Neural cell (in vitro differentiated cells): ENCODE data around the gene FHIT.
A peak's percentile ranks its signal among the peaks of the same experiment; 100 is the strongest.

Experiments used
- EP300 ChIP-seq: fragments of 450-650 bp; conservative IDR thresholded peaks from 2 replicates; pipeline ENCODE4 v1.6.1; 2014; ENCODE audit warnings: antibody characterized with exemption, mild to moderate bottlenecking, moderate library complexity; ENCODE audit not compliant: poor library complexity, severe bottlenecking
- EZH2 ChIP-seq: fragments of 200-600, 300-800 bp; shearing (Covaris generic), sonication (generic); IDR thresholded peaks from 2 replicates; pipeline ENCODE4 v1.6.1; 2014; ENCODE audit warnings: antibody characterized with exemption, low read length, borderline replicate concordance, mild to moderate bottlenecking; ENCODE audit not compliant: insufficient read depth, poor library complexity, severe bottlenecking
- MXI1 ChIP-seq: fragments of 450-650 bp; conservative IDR thresholded peaks from 2 replicates; pipeline ENCODE4 v1.6.1; 2014; ENCODE audit warnings: antibody characterized with exemption, mild to moderate bottlenecking; ENCODE audit not compliant: poor library complexity, severe bottlenecking
- POLR2AphosphoS5 ChIP-seq: IDR thresholded peaks from 2 replicates; pipeline ENCODE4 v1.6.1; 2012
- RAD21 ChIP-seq: fragments of 450-650 bp; conservative IDR thresholded peaks from 2 replicates; pipeline ENCODE4 v1.6.1; 2014; ENCODE audit warnings: antibody characterized with exemption, mild to moderate bottlenecking, moderate library complexity
- SMC3 ChIP-seq: fragments of 450-650 bp; conservative IDR thresholded peaks from 2 replicates; pipeline ENCODE4 v1.6.1; 2014; ENCODE audit warnings: antibody characterized with exemption, mild to moderate bottlenecking, moderate library complexity; ENCODE audit not compliant: poor library complexity
- TAF1 ChIP-seq: IDR thresholded peaks from 2 replicates; pipeline ENCODE4 v1.6.1; 2012; ENCODE audit warnings: low read depth
- TF ChIP-seq, protein P1 (sequence below): fragments of 450-650 bp; IDR thresholded peaks from 2 replicates; pipeline ENCODE4 v1.5.1; 2014; ENCODE audit warnings: antibody characterized with exemption, mild to moderate bottlenecking, moderate library complexity; ENCODE audit not compliant: poor library complexity, severe bottlenecking
- TF ChIP-seq, protein P2 (sequence below): IDR thresholded peaks from 2 replicates; pipeline ENCODE4 v1.6.1; 2012; ENCODE audit warnings: borderline replicate concordance

DNA sequence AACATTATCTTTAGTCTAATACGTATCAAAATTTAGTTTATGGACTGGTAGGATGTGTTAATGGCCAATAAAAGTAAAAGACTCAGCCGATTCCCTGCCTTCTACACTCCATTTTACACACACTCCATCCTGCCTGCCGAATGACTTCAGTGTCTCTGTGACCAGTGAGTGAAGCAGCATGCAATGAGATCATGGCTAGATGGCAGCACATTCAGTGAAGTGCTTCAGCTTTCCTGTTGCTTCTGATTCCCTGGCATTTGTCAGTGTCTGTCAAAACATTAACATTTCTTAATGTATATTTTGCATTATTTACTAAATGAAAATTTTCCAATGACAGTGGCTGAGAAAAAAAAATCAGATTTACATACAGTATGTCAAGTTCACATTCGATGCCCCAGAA, 412.0 kb downstream of the FHIT start:
- TF ChIP-seq, protein P1, sequence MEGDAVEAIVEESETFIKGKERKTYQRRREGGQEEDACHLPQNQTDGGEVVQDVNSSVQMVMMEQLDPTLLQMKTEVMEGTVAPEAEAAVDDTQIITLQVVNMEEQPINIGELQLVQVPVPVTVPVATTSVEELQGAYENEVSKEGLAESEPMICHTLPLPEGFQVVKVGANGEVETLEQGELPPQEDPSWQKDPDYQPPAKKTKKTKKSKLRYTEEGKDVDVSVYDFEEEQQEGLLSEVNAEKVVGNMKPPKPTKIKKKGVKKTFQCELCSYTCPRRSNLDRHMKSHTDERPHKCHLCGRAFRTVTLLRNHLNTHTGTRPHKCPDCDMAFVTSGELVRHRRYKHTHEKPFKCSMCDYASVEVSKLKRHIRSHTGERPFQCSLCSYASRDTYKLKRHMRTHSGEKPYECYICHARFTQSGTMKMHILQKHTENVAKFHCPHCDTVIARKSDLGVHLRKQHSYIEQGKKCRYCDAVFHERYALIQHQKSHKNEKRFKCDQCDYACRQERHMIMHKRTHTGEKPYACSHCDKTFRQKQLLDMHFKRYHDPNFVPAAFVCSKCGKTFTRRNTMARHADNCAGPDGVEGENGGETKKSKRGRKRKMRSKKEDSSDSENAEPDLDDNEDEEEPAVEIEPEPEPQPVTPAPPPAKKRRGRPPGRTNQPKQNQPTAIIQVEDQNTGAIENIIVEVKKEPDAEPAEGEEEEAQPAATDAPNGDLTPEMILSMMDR, result peak; percentile 56
- no peak for TF ChIP-seq EP300
- TF ChIP-seq RAD21, result peak; percentile 63
- TF ChIP-seq, protein P2, sequence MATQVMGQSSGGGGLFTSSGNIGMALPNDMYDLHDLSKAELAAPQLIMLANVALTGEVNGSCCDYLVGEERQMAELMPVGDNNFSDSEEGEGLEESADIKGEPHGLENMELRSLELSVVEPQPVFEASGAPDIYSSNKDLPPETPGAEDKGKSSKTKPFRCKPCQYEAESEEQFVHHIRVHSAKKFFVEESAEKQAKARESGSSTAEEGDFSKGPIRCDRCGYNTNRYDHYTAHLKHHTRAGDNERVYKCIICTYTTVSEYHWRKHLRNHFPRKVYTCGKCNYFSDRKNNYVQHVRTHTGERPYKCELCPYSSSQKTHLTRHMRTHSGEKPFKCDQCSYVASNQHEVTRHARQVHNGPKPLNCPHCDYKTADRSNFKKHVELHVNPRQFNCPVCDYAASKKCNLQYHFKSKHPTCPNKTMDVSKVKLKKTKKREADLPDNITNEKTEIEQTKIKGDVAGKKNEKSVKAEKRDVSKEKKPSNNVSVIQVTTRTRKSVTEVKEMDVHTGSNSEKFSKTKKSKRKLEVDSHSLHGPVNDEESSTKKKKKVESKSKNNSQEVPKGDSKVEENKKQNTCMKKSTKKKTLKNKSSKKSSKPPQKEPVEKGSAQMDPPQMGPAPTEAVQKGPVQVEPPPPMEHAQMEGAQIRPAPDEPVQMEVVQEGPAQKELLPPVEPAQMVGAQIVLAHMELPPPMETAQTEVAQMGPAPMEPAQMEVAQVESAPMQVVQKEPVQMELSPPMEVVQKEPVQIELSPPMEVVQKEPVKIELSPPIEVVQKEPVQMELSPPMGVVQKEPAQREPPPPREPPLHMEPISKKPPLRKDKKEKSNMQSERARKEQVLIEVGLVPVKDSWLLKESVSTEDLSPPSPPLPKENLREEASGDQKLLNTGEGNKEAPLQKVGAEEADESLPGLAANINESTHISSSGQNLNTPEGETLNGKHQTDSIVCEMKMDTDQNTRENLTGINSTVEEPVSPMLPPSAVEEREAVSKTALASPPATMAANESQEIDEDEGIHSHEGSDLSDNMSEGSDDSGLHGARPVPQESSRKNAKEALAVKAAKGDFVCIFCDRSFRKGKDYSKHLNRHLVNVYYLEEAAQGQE, result no peak
- peak; percentile 24 for TF ChIP-seq POLR2AphosphoS5
- no peak for TF ChIP-seq EZH2
- no peak for TF ChIP-seq TAF1
- TF ChIP-seq MXI1, result no peak
- peak; percentile 49 for TF ChIP-seq SMC3
